GM12864 (cell line): ENCODE results near the gene RORB.

Experiments used
- DNase-seq: peaks from one replicate; pipeline ENCODE4 v3.0.0-alpha.2; 2011; ENCODE audit warnings: low read depth
- H3K4me3 ChIP-seq: 2 replicates; pipeline ENCODE4 v1.5.1; 2011; ENCODE audit warnings: mild to moderate bottlenecking, low read depth, low read length, control low read depth
- CTCF ChIP-seq: IDR thresholded peaks from 2 replicates; pipeline ENCODE4 v1.5.1; 2011; ENCODE audit warnings: low read depth, mild to moderate bottlenecking, moderate library complexity, low read length, control low read depth, inconsistent platforms; ENCODE audit errors: missing control alignments

The RORB gene

GRCh38 chr9:74496819-74497747 lies at the start of gene RORB:
Gene RORB (plus strand): TSS chr9:74497335. CDS start chr9:74497977, 642 bp downstream.
- peak within 1 kb of the TSS; percentile 79 for H3K4me3 ChIP-seq
- TF ChIP-seq CTCF = no peak
- no peak for DNase-seq

DNA sequence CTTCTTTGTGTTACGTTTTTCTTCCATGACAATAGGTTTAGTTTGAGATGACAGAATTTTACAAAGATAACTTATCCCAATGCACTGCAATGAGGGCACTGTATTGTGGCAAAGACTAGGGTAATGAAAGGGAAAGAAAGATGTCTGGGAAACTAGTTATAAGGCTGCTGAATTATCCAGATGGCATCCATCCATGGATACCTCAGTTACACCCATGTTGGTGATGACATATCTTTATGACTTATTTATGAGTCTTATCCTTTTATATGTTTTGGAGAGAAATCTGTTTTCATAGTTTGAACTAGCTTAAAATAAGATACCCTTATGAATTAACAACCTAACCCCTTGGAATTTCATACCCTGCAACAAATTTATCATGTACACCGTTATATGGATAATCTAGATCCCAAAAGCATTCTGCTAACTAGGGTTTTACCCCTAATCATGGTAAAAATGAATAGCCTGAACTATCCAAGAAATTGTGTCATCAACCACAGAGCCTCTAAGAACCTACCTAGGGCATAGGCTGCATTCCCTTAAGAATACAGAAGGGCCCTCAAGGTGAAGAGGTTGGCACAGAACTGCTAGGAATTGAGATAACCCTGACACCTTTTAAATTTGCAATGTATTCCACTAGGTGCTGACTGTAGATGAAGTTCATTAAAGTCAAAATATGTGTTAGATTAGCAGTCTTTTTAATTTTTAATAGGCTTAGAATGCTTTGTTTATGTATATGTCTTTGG lies 49.5 kb upstream of the RORB start:
- H3K4me3 ChIP-seq = no peak overlapping the region
- no peak for DNase-seq
- no peak for TF ChIP-seq CTCF

DNA sequence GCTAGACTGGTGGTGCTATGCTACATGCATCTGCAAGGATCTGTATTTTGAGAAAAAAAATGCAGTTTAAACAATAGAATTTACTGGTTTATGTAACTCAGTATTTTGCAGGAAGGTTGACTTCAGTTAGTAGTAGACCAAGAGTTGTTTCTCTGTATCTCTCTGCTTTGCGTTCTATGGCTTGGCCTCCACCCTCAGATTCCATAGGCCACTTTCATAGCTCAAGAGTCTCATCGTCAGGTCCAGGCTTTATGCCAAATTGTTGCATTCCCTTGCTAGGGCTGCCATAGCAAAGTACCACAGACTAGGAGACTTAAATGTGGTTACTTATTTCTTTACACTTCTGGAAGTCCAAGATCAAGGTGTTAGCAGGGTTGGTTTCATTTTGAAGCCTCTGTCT lies 48.1 kb upstream of the RORB start:
- H3K4me3 ChIP-seq = no peak overlapping the region
- TF ChIP-seq CTCF = no peak
- DNase-seq = no peak

DNA sequence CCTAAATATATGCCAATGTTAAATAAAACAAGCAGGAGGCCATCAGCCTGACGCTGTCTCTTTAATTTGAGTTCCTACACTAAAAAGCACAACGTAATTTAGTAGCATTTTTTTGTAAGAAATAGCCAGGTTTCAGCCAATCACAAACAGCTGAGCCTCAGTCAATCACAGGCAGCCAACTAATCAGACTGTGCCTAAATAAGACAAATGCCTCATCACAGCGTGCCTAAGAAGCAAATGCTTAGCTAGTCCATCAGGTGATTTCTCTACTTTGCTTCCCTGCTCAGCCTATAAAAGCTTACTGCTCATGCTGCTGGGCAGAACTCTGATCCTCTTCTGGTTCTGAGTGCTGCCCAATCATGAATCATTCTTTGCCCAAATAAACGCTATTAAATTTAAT lies 38.3 kb upstream of the RORB start:
- no peak for DNase-seq
- no peak overlapping the region for H3K4me3 ChIP-seq
- no peak for TF ChIP-seq CTCF

GRCh38 chr9:74463825-74464224 lies 33.3 kb upstream of the RORB start:
- no peak for DNase-seq
- no peak for TF ChIP-seq CTCF
- H3K4me3 ChIP-seq = no peak overlapping the region

- H3K4me3 ChIP-seq = no peak overlapping the region
- no peak for DNase-seq
- no peak for TF ChIP-seq CTCF
Measured at GRCh38 chr9:74478606-74479005, 18.5 kb upstream of the RORB start.
